SH-SY5Y (cell line): ENCODE data around the gene EDN1.

Experiments used
- GATA2 ChIP-seq: IDR thresholded peaks from 2 replicates; pipeline ENCODE4 v1.6.1; 2011; ENCODE audit warnings: mild to moderate bottlenecking, low read depth, low read length
- GATA3 ChIP-seq: IDR thresholded peaks from 2 replicates; pipeline ENCODE4 v1.6.1; 2011; ENCODE audit warnings: low read depth, mild to moderate bottlenecking, low read length, moderate library complexity

The EDN1 gene

GRCh38 chr6:12336121-12336971 is 46.2 kb downstream of the EDN1 start:
- TF ChIP-seq GATA2 (no peak), GATA3 (no peak)

- TF ChIP-seq GATA3 (no peak), GATA2 (no peak)
These were observed 48.9 kb downstream of the EDN1 start for GRCh38 chr6:12339022-12339421.

GRCh38 chr6:12339808-12340487 is 49.8 kb downstream of the EDN1 start:
- TF ChIP-seq GATA2 (no peak), GATA3 (no peak)

- TF ChIP-seq GATA2 (no peak), GATA3 (no peak)
These were observed 50.3 kb downstream of the EDN1 start for GRCh38 chr6:12340488-12340818.

- no peak for TF ChIP-seq GATA2
- TF ChIP-seq GATA3 = no peak
These were observed 52.5 kb downstream of the EDN1 start for GRCh38 chr6:12342664-12343063.

GRCh38 chr6:12343122-12343439 is 52.9 kb downstream of the EDN1 start:
- TF ChIP-seq GATA2 (no peak), GATA3 (no peak)

GRCh38 chr6:12343440-12344162 is 53.4 kb downstream of the EDN1 start:
- TF ChIP-seq GATA2 (no peak), GATA3 (no peak)

GRCh38 chr6:12344296-12344695 is 54.1 kb downstream of the EDN1 start:
- no peak for TF ChIP-seq GATA3
- TF ChIP-seq GATA2 = no peak

- TF ChIP-seq GATA3 = no peak
- TF ChIP-seq GATA2 = no peak
These were observed 55.0 kb downstream of the EDN1 start for GRCh38 chr6:12344961-12345693.

GRCh38 chr6:12345694-12346058 is 55.5 kb downstream of the EDN1 start:
- TF ChIP-seq GATA2 = no peak
- no peak for TF ChIP-seq GATA3
